GM21390 (cell line): ENCODE measurements around the gene EIPR1.

ENCODE experiments used
- ATAC-seq: cut with Tn5 transposase; IDR thresholded peaks from one replicate; pipeline ENCODE4 v1.9.1; 2021; ENCODE audit not compliant: unreplicated experiment

The EIPR1 gene

GRCh38 chr2:3168230-3168891, 209.3 kb downstream of the EIPR1 start:
- ATAC-seq: no peak

- ATAC-seq: no peak
Observed at GRCh38 chr2:3163401-3163800, 214.2 kb downstream of the EIPR1 start.

- ATAC-seq: no peak
Observed at GRCh38 chr2:3162442-3163077, 215.1 kb downstream of the EIPR1 start.

GRCh38 chr2:3160751-3161330, 216.8 kb downstream of the EIPR1 start:
- no peak for ATAC-seq

GRCh38 chr2:3159782-3160545, 217.7 kb downstream of the EIPR1 start:
- ATAC-seq: no peak

GRCh38 chr2:3154700-3155099, 222.9 kb downstream of the EIPR1 start:
- ATAC-seq: no peak

- no peak for ATAC-seq
Observed at GRCh38 chr2:3154146-3154545, 223.5 kb downstream of the EIPR1 start.

GRCh38 chr2:3151153-3151918, 226.3 kb downstream of the EIPR1 start:
- no peak for ATAC-seq

- no peak for ATAC-seq
Observed at GRCh38 chr2:3149441-3150217, 228.0 kb downstream of the EIPR1 start.

- no peak for ATAC-seq
Observed at GRCh38 chr2:3148716-3149115, 228.9 kb downstream of the EIPR1 start.

- ATAC-seq: no peak
Observed at GRCh38 chr2:3147651-3148530, 229.7 kb downstream of the EIPR1 start.

- no peak for ATAC-seq
Observed at GRCh38 chr2:3146772-3147650, 230.6 kb downstream of the EIPR1 start.

- ATAC-seq: no peak
Observed at GRCh38 chr2:3146175-3146574, 231.4 kb downstream of the EIPR1 start.

GRCh38 chr2:3145471-3146021, 232.1 kb downstream of the EIPR1 start:
- ATAC-seq: no peak

- ATAC-seq: no peak
Observed at GRCh38 chr2:3144856-3145255, 232.8 kb downstream of the EIPR1 start.

GRCh38 chr2:3143602-3144001, 234.0 kb downstream of the EIPR1 start:
- ATAC-seq: no peak

- ATAC-seq: no peak
Observed at GRCh38 chr2:3142961-3143571, 234.6 kb downstream of the EIPR1 start.

GRCh38 chr2:3142210-3142609, 235.4 kb downstream of the EIPR1 start:
- no peak for ATAC-seq
